Endothelial cell (in vitro differentiated cells): ENCODE data around the gene ITPR2. TPM values are rescaled to one million over a fixed set of nuclear protein-coding genes. Genes with fewer than 3 reads are reported as not detected.
"Not testable (repeated sequence)": the region's sequence is repeated elsewhere in the genome, so short reads cannot be mapped to it uniquely, and the experiment has no call there.

Source experiments
- DNase-seq: peaks from one replicate; pipeline ENCODE4 v3.0.0; 2021; ENCODE audit warnings: low spot score
- H3K27ac Mint-ChIP-seq: one replicate; pipeline ENCODE4 v1.8.0; 2021; ENCODE audit warnings: mixed read lengths, inconsistent platforms; ENCODE audit not compliant: unreplicated experiment
- H3K27me3 Mint-ChIP-seq: one replicate; pipeline ENCODE4 v1.8.0; 2021; ENCODE audit warnings: mild to moderate bottlenecking, moderate library complexity, mixed read lengths, inconsistent platforms; ENCODE audit not compliant: unreplicated experiment
- H3K36me3 Mint-ChIP-seq: one replicate; pipeline ENCODE4 v1.8.0; 2021; ENCODE audit warnings: mild to moderate bottlenecking, low read depth, mixed read lengths, inconsistent platforms; ENCODE audit not compliant: unreplicated experiment
- H3K4me1 Mint-ChIP-seq: one replicate; pipeline ENCODE4 v1.8.0; 2021; ENCODE audit warnings: mild to moderate bottlenecking, mixed read lengths, inconsistent platforms; ENCODE audit not compliant: unreplicated experiment
- H3K4me3 Mint-ChIP-seq: one replicate; pipeline ENCODE4 v1.8.0; 2021; ENCODE audit warnings: mild to moderate bottlenecking, mixed read lengths, inconsistent platforms; ENCODE audit not compliant: unreplicated experiment
- H3K9me3 Mint-ChIP-seq: one replicate; pipeline ENCODE4 v1.8.0; 2021; ENCODE audit warnings: mixed read lengths, inconsistent platforms; ENCODE audit not compliant: unreplicated experiment
- total RNA-seq: library from RNA; stranded (reverse); fragmentation: NEBNext Ultra II Directional; extraction: Animal tissue kit (Norgen Biotek cat#: 25700); gene quantifications from one replicate; pipeline ENCODE4 v1.2.1, GENCODE V29; 2021; ENCODE audit not compliant: unreplicated experiment
- TF ChIP-seq, protein P1 (sequence below): fragments of 200-600 bp; sonication (generic); IDR thresholded peaks from one replicate; pipeline ENCODE4 v1.5.0; 2021; ENCODE audit warnings: antibody characterized with exemption; ENCODE audit not compliant: unreplicated experiment

The ITPR2 gene
- total RNA-seq, 1 donor from 2014 or later, result 33.8 TPM

DNA sequence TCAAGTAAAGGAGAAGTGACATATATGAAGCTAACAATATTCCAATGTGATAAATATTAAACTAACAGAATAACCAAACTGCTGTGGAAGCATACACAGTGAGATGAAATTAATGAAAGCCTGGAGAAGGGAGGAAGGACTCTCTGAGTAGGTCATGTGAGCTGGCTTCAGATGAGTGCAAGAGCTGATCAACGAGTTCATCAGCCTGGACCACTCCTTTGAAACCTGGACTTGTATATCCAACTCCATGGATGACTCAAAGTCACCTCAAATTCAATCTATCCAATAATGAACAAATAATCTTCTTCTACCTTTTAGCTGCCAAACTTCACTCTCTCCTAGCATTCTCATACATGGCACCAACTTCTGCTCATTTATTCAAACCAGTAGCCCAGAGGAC is 391.6 kb downstream of the ITPR2 start:
- H3K27me3 Mint-ChIP-seq, result peaks cover 3% of the 10 kb centered on the region
- TF ChIP-seq, protein P1, sequence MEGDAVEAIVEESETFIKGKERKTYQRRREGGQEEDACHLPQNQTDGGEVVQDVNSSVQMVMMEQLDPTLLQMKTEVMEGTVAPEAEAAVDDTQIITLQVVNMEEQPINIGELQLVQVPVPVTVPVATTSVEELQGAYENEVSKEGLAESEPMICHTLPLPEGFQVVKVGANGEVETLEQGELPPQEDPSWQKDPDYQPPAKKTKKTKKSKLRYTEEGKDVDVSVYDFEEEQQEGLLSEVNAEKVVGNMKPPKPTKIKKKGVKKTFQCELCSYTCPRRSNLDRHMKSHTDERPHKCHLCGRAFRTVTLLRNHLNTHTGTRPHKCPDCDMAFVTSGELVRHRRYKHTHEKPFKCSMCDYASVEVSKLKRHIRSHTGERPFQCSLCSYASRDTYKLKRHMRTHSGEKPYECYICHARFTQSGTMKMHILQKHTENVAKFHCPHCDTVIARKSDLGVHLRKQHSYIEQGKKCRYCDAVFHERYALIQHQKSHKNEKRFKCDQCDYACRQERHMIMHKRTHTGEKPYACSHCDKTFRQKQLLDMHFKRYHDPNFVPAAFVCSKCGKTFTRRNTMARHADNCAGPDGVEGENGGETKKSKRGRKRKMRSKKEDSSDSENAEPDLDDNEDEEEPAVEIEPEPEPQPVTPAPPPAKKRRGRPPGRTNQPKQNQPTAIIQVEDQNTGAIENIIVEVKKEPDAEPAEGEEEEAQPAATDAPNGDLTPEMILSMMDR, result no peak
- no peak overlapping the region for H3K4me3 Mint-ChIP-seq
- H3K9me3 Mint-ChIP-seq, result no peaks in the 10 kb centered on the region
- no peak overlapping the region for H3K27ac Mint-ChIP-seq
- no peaks in the 10 kb centered on the region for H3K36me3 Mint-ChIP-seq
- no peak for DNase-seq
- H3K4me1 Mint-ChIP-seq, result peaks cover 11% of the 10 kb centered on the region

DNA sequence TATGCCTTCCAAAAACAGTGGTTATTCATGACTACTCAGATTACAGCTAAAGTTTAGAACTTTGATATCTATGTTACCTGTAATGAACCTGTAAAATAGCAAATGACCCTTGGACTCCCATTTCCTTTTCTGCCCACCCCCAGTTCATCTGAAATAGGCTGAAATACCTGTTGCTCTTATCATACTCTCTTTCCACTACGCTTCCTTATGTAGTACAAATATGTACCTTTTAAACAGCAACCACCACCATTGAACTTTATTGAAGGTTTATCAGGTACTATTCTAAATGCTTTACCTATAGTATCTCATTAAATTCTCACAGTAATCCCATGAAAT is 398.0 kb downstream of the ITPR2 start:
- TF ChIP-seq, protein P1, result no peak
- H3K4me3 Mint-ChIP-seq, result no peak overlapping the region
- peaks cover 32% of the 10 kb centered on the region for H3K4me1 Mint-ChIP-seq
- H3K27ac Mint-ChIP-seq, result no peak overlapping the region
- no peaks in the 10 kb centered on the region for H3K27me3 Mint-ChIP-seq
- no peak for DNase-seq
- no peaks in the 10 kb centered on the region for H3K36me3 Mint-ChIP-seq
- no peaks in the 10 kb centered on the region for H3K9me3 Mint-ChIP-seq

DNA sequence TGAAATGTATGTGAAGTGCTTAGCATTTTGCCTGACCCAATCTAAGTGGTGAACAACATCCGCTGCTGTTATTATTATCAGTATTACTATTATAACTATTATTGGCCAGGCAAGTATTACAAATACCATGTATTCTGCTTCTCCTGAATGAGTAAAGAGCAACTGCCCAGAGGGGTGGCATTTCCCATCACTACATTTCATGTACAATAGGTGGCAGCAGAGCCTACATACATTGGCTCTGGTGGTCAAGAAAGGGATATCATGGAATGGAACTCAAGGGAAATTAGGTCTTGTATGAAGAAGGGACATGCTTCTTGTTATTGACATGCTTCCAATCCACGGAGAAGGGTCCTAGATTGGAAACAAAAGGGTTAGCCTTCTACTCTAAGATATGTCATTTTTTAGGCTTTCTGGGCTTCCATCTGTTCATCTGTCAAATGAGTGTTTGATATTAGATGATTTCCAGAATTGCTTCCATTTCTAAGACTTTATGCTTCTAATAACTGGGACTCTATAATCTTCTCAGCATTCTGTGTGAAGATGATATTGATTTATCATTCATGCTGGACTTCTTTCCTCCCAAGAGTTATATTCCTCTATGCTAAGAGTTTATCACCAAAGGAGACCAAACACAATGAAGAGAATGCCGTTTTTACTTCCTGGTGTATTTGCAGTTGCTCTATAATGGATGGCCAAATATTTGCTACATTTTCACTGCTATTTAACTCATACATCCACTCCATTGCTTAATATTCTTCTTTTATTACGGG is 398.5 kb downstream of the ITPR2 start:
- Mint-ChIP-seq H3K36me3 (no peaks in the 10 kb centered on the region), H3K4me1 (peaks cover 35% of the 10 kb centered on the region), H3K9me3 (no peaks in the 10 kb centered on the region), H3K27me3 (no peaks in the 10 kb centered on the region), H3K27ac (no peak overlapping the region), H3K4me3 (no peak overlapping the region)
- TF ChIP-seq, protein P1, result peak; percentile 73
- peak; percentile 41 for DNase-seq

DNA sequence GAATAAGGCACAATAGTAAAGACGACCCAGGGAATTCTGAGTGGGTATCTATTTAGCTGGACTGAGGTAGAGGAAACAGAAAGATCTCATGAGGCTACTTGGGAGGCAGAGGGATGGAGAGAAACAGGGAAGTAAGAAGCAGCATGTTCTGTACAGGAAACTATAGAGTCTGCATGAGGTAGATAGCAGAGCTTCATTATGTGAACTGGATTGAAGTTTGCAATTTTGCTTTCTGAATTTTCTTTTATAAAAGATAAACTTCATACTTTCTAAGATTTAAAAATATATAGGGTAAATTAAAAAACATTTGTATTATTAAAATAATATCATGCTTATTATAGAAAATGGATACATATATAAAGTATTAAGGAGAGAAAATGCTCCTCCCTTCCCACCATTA is 399.3 kb downstream of the ITPR2 start:
- not testable (repeated sequence) for H3K36me3 Mint-ChIP-seq, DNase-seq, H3K4me3 Mint-ChIP-seq, H3K9me3 Mint-ChIP-seq, H3K27me3 Mint-ChIP-seq
- Mint-ChIP-seq H3K4me1 (peaks cover 40% of the 10 kb centered on the region), H3K27ac (peak overlapping the region; percentile 32)

DNA sequence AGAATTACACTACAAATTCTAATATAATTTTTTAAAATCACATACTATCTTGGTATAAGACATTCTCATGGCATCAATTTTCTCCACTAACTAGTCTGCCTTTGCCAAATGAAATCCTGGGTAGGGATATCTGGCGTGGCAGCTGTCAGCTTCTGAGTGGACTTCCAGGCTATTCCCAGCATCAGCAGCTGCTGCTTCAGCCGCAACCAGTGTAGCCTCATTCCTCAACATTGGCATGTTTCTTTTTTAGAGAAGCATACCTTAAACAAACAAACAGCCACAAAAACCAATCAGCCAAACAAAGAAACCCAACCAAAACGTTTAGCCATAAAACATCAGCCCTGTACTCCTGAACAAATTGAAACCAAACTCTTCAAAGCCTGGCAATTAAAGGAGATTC is 401.8 kb downstream of the ITPR2 start:
- H3K9me3 Mint-ChIP-seq, result no peaks in the 10 kb centered on the region

DNA sequence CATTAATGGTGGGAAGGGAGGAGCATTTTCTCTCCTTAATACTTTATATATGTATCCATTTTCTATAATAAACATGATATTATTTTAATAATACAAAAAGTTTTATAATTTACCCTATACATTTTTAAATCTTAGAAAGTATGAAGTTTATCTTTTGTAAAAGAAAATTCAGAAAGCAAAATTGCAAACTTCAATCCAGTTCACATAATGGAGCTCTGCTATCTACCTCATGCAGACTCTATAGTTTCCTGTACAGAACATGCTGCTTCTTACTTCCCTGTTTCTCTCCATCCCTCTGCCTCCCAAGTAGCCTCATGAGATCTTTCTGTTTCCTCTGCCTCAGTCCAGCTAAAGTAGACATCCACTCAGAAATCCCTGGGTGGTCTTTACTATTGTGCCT is 402.4 kb downstream of the ITPR2 start:
- H3K36me3 Mint-ChIP-seq, H3K27me3 Mint-ChIP-seq, DNase-seq, H3K27ac Mint-ChIP-seq, H3K9me3 Mint-ChIP-seq, H3K4me3 Mint-ChIP-seq: not testable (repeated sequence)
- H3K4me1 Mint-ChIP-seq, result peaks cover 43% of the 10 kb centered on the region

More for the DNA sequence above, 401.8 kb downstream of the ITPR2 start:
- Mint-ChIP-seq H3K4me3 (no peak overlapping the region), H3K27me3 (no peaks in the 10 kb centered on the region), H3K36me3 (no peaks in the 10 kb centered on the region), H3K27ac (no peak overlapping the region), H3K4me1 (peaks cover 40% of the 10 kb centered on the region)
- DNase-seq, result no peak
- TF ChIP-seq, protein P1, result no peak
